Psoas muscle (tissue), 8 donors: ENCODE measurements around the gene EIF4A3. TPM values are rescaled to one million over a fixed set of nuclear protein-coding genes. Genes with fewer than 3 reads are reported as not detected.

Experiments
- ATAC-seq, 4 donors: fragments of 200-7000 bp; cut with Tn5 transposase; one replicate each; pipeline ENCODE4 v1.9.1; 2020; ENCODE audit warnings: moderate library complexity in 3 of 4, mild to moderate bottlenecking in 2 of 4
- DNase-seq, 2 donors: peaks; one replicate each; pipeline ENCODE4 v3.0.0-alpha.2; 2020
- H3K27ac ChIP-seq: fragments of 200-600 bp; one replicate; pipeline ENCODE4 v1.8.0; 2022
- H3K27me3 ChIP-seq, 3 donors: fragments of 200-600 bp in 1 of 3; one replicate each; pipeline versions ENCODE4 v1.6.1 to v1.8.0; 2013 to 2022; ENCODE audit warnings: low read length in 2 of 3, mild to moderate bottlenecking in 2 of 3, moderate library complexity in 1 of 3; ENCODE audit not compliant: insufficient read depth in 3 of 3
- H3K36me3 ChIP-seq, 2 donors: fragments of 200-600 bp in 1 of 2; one replicate each; pipeline versions ENCODE4 v1.6.1 to v1.8.0; 2013 to 2022; ENCODE audit warnings: low read depth in 1 of 2, mild to moderate bottlenecking in 1 of 2, moderate library complexity in 1 of 2; ENCODE audit not compliant: insufficient read depth in 1 of 2
- H3K4me1 ChIP-seq: fragments of 200-600 bp; one replicate; pipeline ENCODE4 v1.8.0; 2022
- H3K4me3 ChIP-seq: fragments of 200-600 bp; one replicate; pipeline ENCODE4 v1.8.0; 2022; ENCODE audit warnings: mild to moderate bottlenecking
- H3K9me3 ChIP-seq: fragments of 200-600 bp; one replicate; pipeline ENCODE4 v1.8.0; 2022
- WGBS, 3 donors: extraction: QIAGEN DNeasy Blood & Tissue Kit; methylation state at CpG; one replicate each; pipeline versions ENCODE4 v1.1.6 to v1.1.7; 2013; 5-methylcytosine and 5-hydroxymethylcytosine counted together
- intact Hi-C, 2 donors: fragments of 100-400 bp; cut with DNase I; formaldehyde crosslinking; loops; one replicate each; pipeline versions ENCODE4 v1.11.0 to v1.14.2; 2022
- polyA plus RNA-seq, 3 donors: library from polyadenylated mRNA; stranded (reverse); fragments of 200-250 nt; gene quantifications; one replicate each; pipeline ENCODE4 v1.2.3, GENCODE V29; 2013
- total RNA-seq, 4 donors: library from RNA; stranded (reverse); fragmentation: NEBNext Ultra II Directional in 2 of 4; extraction: Animal tissue kit (Norgen Biotek cat#: 25700) in 2 of 4; gene quantifications; one replicate each; pipeline versions ENCODE4 v1.2.1 to v1.2.4, GENCODE V29; 2021 to 2023
- TF ChIP-seq, protein P1 (sequence below): fragments of 200-600 bp; IDR thresholded peaks from one replicate; pipeline ENCODE4 v1.8.0; 2022; ENCODE audit warnings: antibody characterized with exemption
- donor health status: healthy with polysubstance abuse.
- donor health status: DM: no; HTN: no; CAD: no; lungs with moderate emphysema.
- donor health status: Bipolar disorder and iron deficiency.
- donor health status: healthy.
- donor health status: DM: yes; HTN: yes; CAD: no.
- donor health status: DM: no; HTN: no; CAD: no.
- donor health status: DM: no; HTN: no; CAD: no.
- donor health status: DM: yes; HTN: yes; CAD: no.

EIF4A3 gene
- total and polyA plus RNA-seq, 7 donors = 26.7 to 77.0 (median 36.0) TPM

DNA sequence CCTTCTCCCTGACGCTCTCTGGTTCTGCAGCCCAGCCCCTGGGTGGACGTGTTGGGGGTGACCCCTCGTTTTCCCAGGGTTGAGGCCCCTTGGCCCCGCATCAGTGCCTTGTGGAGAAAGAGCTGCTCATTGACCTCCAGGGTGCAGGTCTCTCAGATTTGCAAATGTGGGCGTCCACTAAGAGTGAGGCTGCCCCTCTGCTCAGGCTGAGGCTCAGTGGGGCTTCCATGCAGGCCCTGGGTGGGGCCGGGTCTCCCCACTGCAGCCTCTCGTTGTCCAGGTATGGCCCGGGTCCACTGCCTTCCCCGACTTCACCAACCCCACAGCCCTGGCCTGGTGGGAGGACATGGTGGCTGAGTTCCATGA is 36.5 kb downstream of the EIF4A3 start:
- WGBS, 3 donors = 78 to 91% (median 88%) methylated on average over 9 of the region's 9 CpGs
- no peak overlapping the region for H3K27ac ChIP-seq
- no peak overlapping the region for H3K4me3 ChIP-seq
- TF ChIP-seq, protein P1, sequence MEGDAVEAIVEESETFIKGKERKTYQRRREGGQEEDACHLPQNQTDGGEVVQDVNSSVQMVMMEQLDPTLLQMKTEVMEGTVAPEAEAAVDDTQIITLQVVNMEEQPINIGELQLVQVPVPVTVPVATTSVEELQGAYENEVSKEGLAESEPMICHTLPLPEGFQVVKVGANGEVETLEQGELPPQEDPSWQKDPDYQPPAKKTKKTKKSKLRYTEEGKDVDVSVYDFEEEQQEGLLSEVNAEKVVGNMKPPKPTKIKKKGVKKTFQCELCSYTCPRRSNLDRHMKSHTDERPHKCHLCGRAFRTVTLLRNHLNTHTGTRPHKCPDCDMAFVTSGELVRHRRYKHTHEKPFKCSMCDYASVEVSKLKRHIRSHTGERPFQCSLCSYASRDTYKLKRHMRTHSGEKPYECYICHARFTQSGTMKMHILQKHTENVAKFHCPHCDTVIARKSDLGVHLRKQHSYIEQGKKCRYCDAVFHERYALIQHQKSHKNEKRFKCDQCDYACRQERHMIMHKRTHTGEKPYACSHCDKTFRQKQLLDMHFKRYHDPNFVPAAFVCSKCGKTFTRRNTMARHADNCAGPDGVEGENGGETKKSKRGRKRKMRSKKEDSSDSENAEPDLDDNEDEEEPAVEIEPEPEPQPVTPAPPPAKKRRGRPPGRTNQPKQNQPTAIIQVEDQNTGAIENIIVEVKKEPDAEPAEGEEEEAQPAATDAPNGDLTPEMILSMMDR = no peak
- intact Hi-C loops = no loop called here
- no peaks in the 10 kb centered on the region for H3K27me3 ChIP-seq
- no peaks in the 10 kb centered on the region for H3K4me1 ChIP-seq
- peaks cover 0 to 75% of the 10 kb centered on the region in 2 donors for H3K36me3 ChIP-seq
- ATAC-seq (no peak), DNase-seq (no peak)
- H3K9me3 ChIP-seq = no peaks in the 10 kb centered on the region

- Histone ChIP-seq H3K27me3 (no peaks in the 10 kb centered on the region), H3K27ac (no peak overlapping the region), H3K9me3 (no peaks in the 10 kb centered on the region), H3K36me3 (peaks cover 0 to 70% of the 10 kb centered on the region in 2 donors), H3K4me3 (no peak overlapping the region), H3K4me1 (no peaks in the 10 kb centered on the region)
- DNase-seq (peak in 1 of 2 donors; percentile 42), ATAC-seq (no peak)
- 87 to 89% (median 89%) methylated on average over 28 to 30 of the region's 30 CpGs for WGBS, 3 donors
- intact Hi-C loops = loop anchor here in 1 of 2 donors (10.0 kb wide), 1 partner anchor 255 kb away; no protein-coding TSS in a partner anchor
- TF ChIP-seq, protein P1 = no peak
These were observed 37.0 kb downstream of the EIF4A3 start for GRCh38 chr17:80109713-80110446.

- Histone ChIP-seq H3K9me3 (no peaks in the 10 kb centered on the region), H3K4me1 (no peaks in the 10 kb centered on the region), H3K27ac (no peak overlapping the region), H3K36me3 (peaks cover 0 to 64% of the 10 kb centered on the region in 2 donors), H3K4me3 (no peak overlapping the region), H3K27me3 (no peaks in the 10 kb centered on the region)
- TF ChIP-seq, protein P1 = no peak
- DNase-seq (peak in 1 of 2 donors; percentile 15), ATAC-seq (no peak)
- WGBS, 3 donors = 87 to 91% (median 89%) methylated on average over 13 of the region's 13 CpGs
- intact Hi-C loops = loop anchor here in 1 of 2 donors (10.0 kb wide), 1 partner anchor 256 kb away; no protein-coding TSS in a partner anchor
These were observed 37.8 kb downstream of the EIF4A3 start for GRCh38 chr17:80109066-80109660.

DNA sequence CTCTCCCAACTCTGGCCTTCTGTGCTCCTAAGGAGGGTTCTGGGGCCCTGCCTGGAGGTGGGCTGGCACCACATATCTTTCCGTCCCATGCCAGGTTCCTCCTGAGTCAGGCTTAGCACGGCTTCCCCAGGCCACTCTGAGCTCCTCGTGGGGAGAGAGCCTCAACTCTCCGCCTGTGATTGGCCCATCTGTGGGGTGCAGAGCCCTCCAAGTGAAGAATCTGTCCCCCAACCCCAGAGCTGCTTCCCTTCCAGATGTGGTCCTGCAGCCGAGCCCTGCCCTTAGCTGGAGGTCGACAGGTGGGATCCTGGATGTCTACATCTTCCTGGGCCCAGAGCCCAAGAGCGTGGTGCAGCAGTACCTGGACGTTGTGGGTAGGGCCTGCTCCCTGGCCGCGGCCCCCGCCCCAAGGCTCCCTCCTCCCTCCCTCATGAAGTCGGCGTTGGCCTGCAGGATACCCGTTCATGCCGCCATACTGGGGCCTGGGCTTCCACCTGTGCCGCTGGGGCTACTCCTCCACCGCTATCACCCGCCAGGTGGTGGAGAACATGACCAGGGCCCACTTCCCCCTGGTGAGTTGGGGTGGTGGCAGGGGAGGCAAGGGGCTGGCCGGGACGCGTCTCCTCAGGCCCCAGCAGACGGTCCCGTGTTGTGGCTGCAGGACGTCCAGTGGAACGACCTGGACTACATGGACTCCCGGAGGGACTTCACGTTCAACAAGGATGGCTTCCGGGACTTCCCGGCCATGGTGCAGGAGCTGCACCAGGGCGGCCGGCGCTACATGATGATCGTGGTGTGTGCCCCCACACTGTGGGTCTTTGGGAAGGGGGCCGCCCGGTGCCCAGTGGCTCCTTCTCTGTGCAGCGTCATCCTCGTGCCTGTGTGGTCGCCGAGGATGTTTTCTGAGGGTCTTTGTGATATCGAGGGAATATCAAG is 38.6 kb downstream of the EIF4A3 start:
- Histone ChIP-seq H3K4me3 (no peak overlapping the region), H3K9me3 (no peaks in the 10 kb centered on the region), H3K36me3 (peaks cover 0 to 59% of the 10 kb centered on the region in 2 donors), H3K27me3 (no peaks in the 10 kb centered on the region), H3K4me1 (no peaks in the 10 kb centered on the region), H3K27ac (no peak overlapping the region)
- 90 to 93% (median 91%) methylated on average over 36 to 40 of the region's 40 CpGs for WGBS, 3 donors
- ATAC-seq (no peak), DNase-seq (peak in 1 of 2 donors; percentile 41)
- intact Hi-C loops = loop anchor here in 1 of 2 donors (10.0 kb wide), 1 partner anchor 256 kb away; no protein-coding TSS in a partner anchor
- TF ChIP-seq, protein P1 = no peak
